Panc1 (cell line): ENCODE data around the gene UBE2L5. TPM values are rescaled to one million over a fixed set of nuclear protein-coding genes. Genes with fewer than 3 reads are reported as not detected.

Experiments used
- ATAC-seq: fragments of 200-7000 bp; cut with Tn5 transposase; 2 replicates; pipeline ENCODE4 v1.9.1; 2020; ENCODE audit warnings: mild to moderate bottlenecking, moderate library complexity
- BruUV-seq: library from RNA; stranded (reverse); fragments of 400-500 nt; replicated peaks from 2 replicates; lab custom pipeline; 2021; lab: Mats Ljungman, UMichigan
- CTCF ChIA-PET: fragments of 300-600 bp; sonication (Branson Sonifier 250); formaldehyde crosslinking; loops from one replicate; lab custom pipeline; 2022; ENCODE audit warnings: antibody characterized with exemption; lab: Charles Lee
- POLR2A ChIA-PET: fragments of 300-600 bp; sonication (Branson Sonifier 250); formaldehyde crosslinking; loops from one replicate; lab custom pipeline; 2022; ENCODE audit warnings: antibody characterized with exemption; lab: Charles Lee
- DNase-seq: peaks from one replicate; pipeline ENCODE4 v3.0.0-alpha.2; 2010; ENCODE audit warnings: low read depth, low spot score
- H3K27ac ChIP-seq: 2 replicates; pipeline ENCODE4 v1.5.1; 2011; ENCODE audit warnings: mild to moderate bottlenecking, low read length, inconsistent platforms
- H3K27me3 ChIP-seq: fragments of 200-500 bp; sonication (Bioruptor generic); 2 replicates; pipeline ENCODE4 v1.6.0; 2014; ENCODE audit warnings: low read length, inconsistent platforms; ENCODE audit not compliant: control insufficient read depth, insufficient read depth
- H3K36me3 ChIP-seq: fragments of 200-500 bp; sonication (Bioruptor generic); 2 replicates; pipeline ENCODE4 v1.5.1; 2014; ENCODE audit warnings: inconsistent platforms, mild to moderate bottlenecking, low read length, moderate library complexity; ENCODE audit not compliant: control insufficient read depth, insufficient read depth
- H3K4me1 ChIP-seq: 2 replicates; pipeline ENCODE4 v1.5.1; 2011; ENCODE audit warnings: inconsistent platforms, mild to moderate bottlenecking, low read length, moderate library complexity; ENCODE audit not compliant: control insufficient read depth, insufficient read depth
- H3K4me3 ChIP-seq, 2 experiments: 2 replicates each; pipeline ENCODE4 v1.5.1; 2011 to 2012; ENCODE audit warnings: low read depth in 2 of 2, low read length in 2 of 2, mild to moderate bottlenecking in 2 of 2, inconsistent platforms in 1 of 2, moderate library complexity in 1 of 2
- H3K9me3 ChIP-seq: fragments of 200-500 bp; sonication (Bioruptor generic); 2 replicates; pipeline ENCODE4 v1.5.1; 2014; ENCODE audit warnings: low read depth, mild to moderate bottlenecking, inconsistent platforms, low read length, moderate library complexity; ENCODE audit not compliant: control insufficient read depth, insufficient read depth
- CTCF ChIP-seq: fragments of 450-650 bp; IDR thresholded peaks from 2 replicates; pipeline ENCODE4 v1.5.1; 2017; ENCODE audit warnings: mild to moderate bottlenecking
- POLR2AphosphoS5 ChIP-seq: IDR thresholded peaks from 2 replicates; pipeline ENCODE4 v1.6.1; 2012; ENCODE audit warnings: mild to moderate bottlenecking, low read depth, low read length, moderate library complexity
- REST ChIP-seq, 2 experiments: IDR thresholded peaks; 2 replicates each; pipeline ENCODE4 v1.6.1; 2011 to 2012; ENCODE audit warnings: low read depth in 2 of 2, control low read depth in 1 of 2, low read length in 1 of 2, mild to moderate bottlenecking in 1 of 2, moderate library complexity in 1 of 2; ENCODE audit not compliant: insufficient read depth in 1 of 2
- SIN3A ChIP-seq: IDR thresholded peaks from 2 replicates; pipeline ENCODE4 v1.6.1; 2012; ENCODE audit warnings: low read depth, mild to moderate bottlenecking, low read length, moderate library complexity, borderline replicate concordance; ENCODE audit not compliant: insufficient read depth
- TCF7L2 ChIP-seq: IDR thresholded peaks from 2 replicates; pipeline ENCODE4 v1.6.1; 2011; ENCODE audit warnings: mild to moderate bottlenecking, low read depth, low read length, inconsistent platforms
- in situ Hi-C: cut with HindIII; loops from 2 replicates; pipeline ENCODE4 v1.10.0; 2016; ENCODE audit warnings: low sequenced_read_pairs, low pct_unique_long_range_greater_than_20kb
- intact Hi-C: fragments of 100-400 bp; cut with micrococcal nuclease; formaldehyde crosslinking; loops from one replicate; pipeline ENCODE4 v1.10.0; 2022; ENCODE audit not compliant: unreplicated experiment
- total RNA-seq: library from RNA; stranded (reverse); gene quantifications from one replicate; pipeline ENCODE4 v1.2.1, GENCODE V29; 2021; ENCODE audit not compliant: unreplicated experiment

The UBE2L5 gene
- total RNA-seq, 1 experiment from 2014 or later, result not detected

GRCh38 chr13:30423891-30424290 is 1.6 kb downstream of the UBE2L5 start:
- intact Hi-C loops, result no loop called here
- peaks cover 5% of the 10 kb centered on the region for H3K4me1 ChIP-seq
- no TSS peak for BruUV-seq
- ChIA-PET POLR2A (interaction anchor here (0.5 to 0.6 kb wide), 2 partner anchors 61 to 381 kb away, joined by 3 read pairs; no protein-coding TSS in a partner anchor), CTCF (interaction anchor here (0.5 kb wide), 1 partner anchor 442 kb away, joined by 3 read pairs; no protein-coding TSS in a partner anchor)
- no peak for DNase-seq
- TF ChIP-seq TCF7L2 (no peak), REST (IDR thresholded peaks at IDR 0.05; ENCODE audit: insufficient read depth in 1 of 2, low read depth in 2 of 2, low read length in 1 of 2) (no peak), CTCF (no peak), POLR2AphosphoS5 (no peak), SIN3A (no peak)
- ATAC-seq, result no peak
- H3K4me3 ChIP-seq, result no peak overlapping the region
- no peaks in the 10 kb centered on the region for H3K9me3 ChIP-seq
- peak overlapping the region; percentile 17; the same call in 1 of the 2 replicates for H3K27ac ChIP-seq
- H3K36me3 ChIP-seq, result no peaks in the 10 kb centered on the region
- in situ Hi-C loops, result no loop called here
- H3K27me3 ChIP-seq, result no peaks in the 10 kb centered on the region

GRCh38 chr13:30429235-30429634 is 6.9 kb downstream of the UBE2L5 start:
- ATAC-seq (no peak), DNase-seq (no peak)
- no peak for TF ChIP-seq TCF7L2
- TF ChIP-seq SIN3A, result no peak
- TF ChIP-seq POLR2AphosphoS5, result no peak
- no peak for TF ChIP-seq REST (IDR thresholded peaks at IDR 0.05; ENCODE audit: insufficient read depth in 1 of 2, low read depth in 2 of 2, low read length in 1 of 2)
- no peak for TF ChIP-seq CTCF
- no peaks in the 10 kb centered on the region for H3K27me3 ChIP-seq
- ChIA-PET CTCF (no interaction called here), POLR2A (no interaction called here)
- in situ Hi-C loops, result no loop called here
- no peaks in the 10 kb centered on the region for H3K36me3 ChIP-seq
- peaks cover 18% of the 10 kb centered on the region for H3K4me1 ChIP-seq
- H3K27ac ChIP-seq, result no peak overlapping the region
- no peaks in the 10 kb centered on the region for H3K9me3 ChIP-seq
- intact Hi-C loops, result no loop called here
- BruUV-seq, result no TSS peak
- H3K4me3 ChIP-seq, result no peak overlapping the region
